Measurements from ENCODE around the gene CCNJL.

Gene CCNJL

GRCh38 chr5:160287378-160288051, 24.8 kb downstream of the CCNJL start:
- no peak for DNase-seq

- DNase-seq = no peak
These were observed 25.4 kb downstream of the CCNJL start for GRCh38 chr5:160286947-160287346.

- no peak for DNase-seq
These were observed 27.0 kb downstream of the CCNJL start for GRCh38 chr5:160285316-160285715.

GRCh38 chr5:160284291-160284873, 28.0 kb downstream of the CCNJL start:
- DNase-seq = no peak

GRCh38 chr5:160281275-160281674, 31.1 kb downstream of the CCNJL start:
- DNase-seq = no peak

- no peak for DNase-seq
These were observed 31.8 kb downstream of the CCNJL start for GRCh38 chr5:160280384-160281095.

- DNase-seq = no peak
These were observed 34.0 kb downstream of the CCNJL start for GRCh38 chr5:160278343-160278742.

- DNase-seq = no peak
These were observed 37.9 kb downstream of the CCNJL start for GRCh38 chr5:160274483-160274931.

GRCh38 chr5:160272889-160273288, 39.5 kb downstream of the CCNJL start:
- DNase-seq = no peak

GRCh38 chr5:160272264-160272663, 40.1 kb downstream of the CCNJL start:
- no peak for DNase-seq

- DNase-seq = no peak
These were observed 40.5 kb downstream of the CCNJL start for GRCh38 chr5:160271836-160272235.

- DNase-seq = peak; percentile 77
These were observed 41.0 kb downstream of the CCNJL start for GRCh38 chr5:160271396-160271795.

- no peak for DNase-seq
These were observed 41.7 kb downstream of the CCNJL start for GRCh38 chr5:160270704-160271103.

- DNase-seq = no peak
These were observed 43.3 kb downstream of the CCNJL start for GRCh38 chr5:160269017-160269416.

- DNase-seq = no peak
These were observed 44.2 kb downstream of the CCNJL start for GRCh38 chr5:160268121-160268520.

GRCh38 chr5:160266752-160267345, 45.5 kb downstream of the CCNJL start:
- DNase-seq = no peak

- no peak for DNase-seq
These were observed 46.3 kb downstream of the CCNJL start for GRCh38 chr5:160266044-160266443.

GRCh38 chr5:160263326-160263855, 49.0 kb downstream of the CCNJL start:
- DNase-seq = no peak

GRCh38 chr5:160262151-160263074, 50.0 kb downstream of the CCNJL start:
- DNase-seq = no peak

- no peak for DNase-seq
These were observed 51.2 kb downstream of the CCNJL start for GRCh38 chr5:160260881-160261815.

Measured in NCI-H2081 treated with DMSO at 0.1 percent for 48 hours (cell line).